ENCODE measurements around the gene CCDC152. TPM values are rescaled to one million over a fixed set of nuclear protein-coding genes. Genes with fewer than 3 reads are reported as not detected.
A peak's percentile ranks its signal among the peaks of the same experiment; 100 is the strongest.

Gene CCDC152
- total RNA-seq, 1 donor, result 5.8 TPM

DNA sequence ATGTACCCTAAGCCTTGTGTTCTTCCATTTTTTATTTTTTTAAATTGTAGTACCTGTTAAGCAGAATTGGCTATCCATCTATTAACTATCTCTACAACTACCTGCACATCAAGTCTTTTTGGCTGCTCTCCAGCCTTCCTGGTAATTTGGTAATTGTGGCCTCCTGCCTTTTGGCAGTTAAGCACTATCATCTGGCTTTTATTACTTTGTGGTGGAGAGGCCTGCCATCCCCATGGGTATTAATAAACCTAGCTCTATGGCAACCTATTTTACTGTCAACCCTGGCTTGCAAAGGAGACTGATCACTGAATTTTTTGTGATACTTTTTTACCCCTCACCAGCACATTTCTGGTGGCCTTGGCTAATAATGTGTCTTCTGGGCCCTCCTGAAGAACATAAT, 34.5 kb downstream of the CCDC152 start:
- TF ChIP-seq CTCF (IDR thresholded peaks at IDR 0.05; ENCODE audit: insufficient read depth, low read length), result no peak
- peak; percentile 10 for DNase-seq (ENCODE audit: low read depth)

GRCh38 chr5:42798284-42799240, 41.9 kb downstream of the CCDC152 start:
- no peak for TF ChIP-seq CTCF (IDR thresholded peaks at IDR 0.05; ENCODE audit: insufficient read depth, low read length)
- no peak for DNase-seq (ENCODE audit: low read depth)
- H3K4me3 ChIP-seq (ENCODE audit: low read depth, low read length), result no peak overlapping the region

More for the DNA sequence above, 34.5 kb downstream of the CCDC152 start:
- no peak overlapping the region for H3K4me3 ChIP-seq (ENCODE audit: low read depth, low read length)

- H3K4me3 ChIP-seq (ENCODE audit: low read depth, low read length), result no peak overlapping the region
- no peak for DNase-seq (ENCODE audit: low read depth)
- no peak for TF ChIP-seq CTCF (IDR thresholded peaks at IDR 0.05; ENCODE audit: insufficient read depth, low read length)
These were observed 42.6 kb downstream of the CCDC152 start for GRCh38 chr5:42799241-42799608.

DNA sequence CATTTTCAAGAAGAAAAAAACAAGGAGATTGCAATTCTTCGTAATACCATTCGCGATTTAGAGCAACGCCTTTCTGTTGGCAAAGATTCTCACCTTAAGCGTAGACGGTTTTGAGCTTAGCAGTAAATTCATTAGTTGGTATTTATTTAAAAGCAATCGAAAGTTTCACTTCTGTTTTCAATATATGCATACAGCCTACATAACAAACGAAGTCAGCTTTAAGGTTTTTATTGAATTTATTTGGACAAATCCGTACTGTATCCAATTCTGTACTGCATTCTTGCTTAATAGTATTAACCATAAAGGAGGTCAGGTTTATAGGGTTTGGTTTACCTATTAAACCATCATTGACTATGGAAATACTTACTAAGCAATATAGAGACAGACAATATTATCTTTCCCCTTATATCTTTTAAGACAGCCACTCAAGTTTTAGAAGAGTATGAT, 43.1 kb downstream of the CCDC152 start:
- no peak overlapping the region for H3K4me3 ChIP-seq (ENCODE audit: low read depth, low read length)
- no peak for DNase-seq (ENCODE audit: low read depth)
- no peak for TF ChIP-seq CTCF (IDR thresholded peaks at IDR 0.05; ENCODE audit: insufficient read depth, low read length)

DNA sequence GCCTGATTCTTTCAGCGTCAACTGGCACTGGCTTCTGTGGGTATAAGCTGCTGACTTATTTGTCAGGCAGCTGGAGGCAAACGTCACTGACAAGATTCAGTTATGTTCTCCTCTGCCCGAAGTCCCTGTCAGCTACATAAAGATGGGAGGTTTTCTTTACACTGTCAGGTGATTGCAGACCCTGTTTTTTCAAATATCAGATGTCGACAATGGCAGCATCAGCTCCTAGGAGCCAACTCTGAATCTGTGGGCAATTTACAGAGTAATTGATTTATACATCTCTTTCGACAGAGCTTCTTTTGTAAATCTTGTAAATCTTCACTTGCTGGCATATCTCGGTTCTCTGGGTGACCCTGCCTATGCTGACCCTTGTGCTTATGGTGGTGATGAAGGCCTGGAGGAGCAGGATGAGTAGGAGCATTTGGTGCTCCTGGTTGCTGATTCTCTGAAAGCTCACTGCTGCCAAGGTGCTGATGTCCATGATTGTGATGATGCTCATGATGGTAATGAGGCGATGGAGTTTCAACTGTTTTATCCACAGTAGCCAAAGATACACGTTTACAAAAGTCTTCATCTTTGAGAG, 44.2 kb downstream of the CCDC152 start:
- H3K4me3 ChIP-seq (ENCODE audit: low read depth, low read length), result no peak overlapping the region
- DNase-seq (ENCODE audit: low read depth), result no peak
- TF ChIP-seq CTCF (IDR thresholded peaks at IDR 0.05; ENCODE audit: insufficient read depth, low read length), result no peak

DNA sequence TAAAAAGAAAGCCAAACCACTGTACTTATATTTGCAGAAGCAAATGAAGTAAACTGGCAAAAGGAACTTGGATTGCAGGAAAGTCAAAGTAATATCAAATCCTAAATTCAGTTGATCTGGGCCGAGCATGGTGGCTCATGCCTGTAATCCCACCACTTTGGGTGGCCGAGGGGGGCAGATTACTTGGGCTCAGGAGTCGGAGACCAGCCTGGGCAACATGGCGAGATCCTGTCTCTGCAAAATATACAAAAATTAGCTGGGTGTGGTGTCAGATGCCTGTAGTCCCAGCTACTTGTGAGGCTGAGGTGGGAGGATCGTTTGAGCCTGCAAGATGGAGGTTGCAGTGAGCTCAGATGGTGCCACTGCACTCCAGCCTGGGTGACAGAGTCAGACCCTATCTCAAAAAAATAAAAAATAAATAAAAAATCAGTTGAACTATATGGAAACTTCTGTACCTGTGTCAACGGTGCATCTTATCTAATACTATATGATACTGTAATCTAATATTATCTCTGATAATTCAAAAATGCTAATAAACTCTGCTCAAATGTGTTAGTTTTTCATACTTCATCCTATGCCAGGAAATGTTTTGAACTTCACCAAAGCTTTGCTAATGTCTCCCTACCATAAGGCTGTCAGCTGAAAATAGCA, 45.0 kb downstream of the CCDC152 start:
- H3K4me3 ChIP-seq (ENCODE audit: low read depth, low read length), result no peak overlapping the region
- no peak for TF ChIP-seq CTCF (IDR thresholded peaks at IDR 0.05; ENCODE audit: insufficient read depth, low read length)
- DNase-seq (ENCODE audit: low read depth), result no peak

Measured in fibroblast of the aortic adventitia (primary cell).